NCI-H748 (cell line): Measurements from ENCODE around the gene SDK1.

Source experiments
- DNase-seq: peaks from one replicate; lab custom pipeline; 2025; ENCODE audit not compliant: unreplicated experiment; lab: John Stamatoyannopoulos, UW

Gene SDK1

DNA sequence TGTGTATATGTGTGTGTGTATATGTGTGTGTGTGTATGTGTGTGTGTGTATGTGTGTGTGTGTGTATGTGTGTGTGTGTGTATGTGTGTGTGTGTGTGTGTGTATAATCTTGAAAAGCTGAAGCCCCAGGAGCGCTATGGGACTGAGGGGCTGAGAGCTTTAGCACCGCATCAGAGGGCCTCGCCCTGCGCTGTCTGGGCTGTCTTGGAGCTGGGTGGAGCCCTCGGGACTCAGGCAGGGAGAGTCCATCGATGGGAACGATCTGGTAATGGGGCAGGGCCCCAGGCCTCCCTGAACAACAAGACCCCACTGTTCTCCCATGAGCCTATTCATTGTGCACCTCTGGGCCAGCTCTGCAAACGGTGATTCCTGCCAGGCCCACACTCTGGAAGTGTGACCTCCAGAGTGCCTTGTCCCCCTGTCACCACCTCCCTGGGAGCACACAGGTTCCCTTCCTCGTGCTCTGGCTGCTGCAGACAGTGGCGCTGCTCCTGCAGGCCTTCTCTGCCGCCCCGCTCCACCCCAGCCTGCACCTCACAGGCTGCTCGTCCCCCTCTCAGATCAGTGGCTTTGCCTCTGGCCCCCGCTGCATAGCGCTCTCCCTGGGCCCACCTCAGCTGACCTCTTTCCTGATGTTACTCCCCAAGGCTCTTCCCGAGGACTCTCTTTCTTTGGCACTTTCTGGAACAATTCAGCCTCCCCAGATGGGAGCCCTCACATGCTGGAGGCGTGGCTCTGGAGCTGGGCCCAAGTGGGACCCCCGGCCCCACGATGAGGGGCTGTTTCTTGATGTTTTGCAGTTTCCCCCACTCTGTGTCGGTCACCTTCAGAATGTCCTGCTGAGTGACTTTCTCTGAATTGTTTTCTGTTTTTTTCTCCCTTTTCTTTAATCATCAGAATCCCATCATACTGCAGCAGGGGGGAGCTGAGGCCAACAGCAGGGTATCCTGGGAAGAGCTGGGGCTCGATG, 838.9 kb downstream of the SDK1 start:
- DNase-seq: no peak

- no peak for DNase-seq
Measured at GRCh38 chr7:4140933-4141332, 839.9 kb downstream of the SDK1 start.

DNA sequence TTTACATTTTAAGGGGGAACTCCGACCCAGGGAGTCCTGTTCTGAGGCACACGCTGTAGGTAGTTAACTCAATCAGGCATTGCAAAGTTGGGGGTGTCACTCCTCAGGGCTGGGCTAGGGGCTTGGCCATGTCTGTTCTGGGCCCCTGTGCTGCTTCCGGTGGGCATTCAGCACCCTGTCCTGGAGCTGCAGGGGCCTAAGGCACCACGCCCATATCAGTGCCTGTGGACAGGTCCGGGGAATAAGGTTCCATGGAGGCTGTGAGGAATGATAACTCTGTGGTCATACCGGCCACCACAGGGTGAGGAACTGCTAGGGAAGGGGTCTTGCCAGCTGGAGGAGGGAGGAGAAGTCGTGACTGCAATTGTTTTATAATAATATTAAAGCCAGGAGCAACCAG, 842.0 kb downstream of the SDK1 start:
- no peak for DNase-seq

- no peak for DNase-seq
Measured at GRCh38 chr7:4143511-4144171, 842.6 kb downstream of the SDK1 start.

DNA sequence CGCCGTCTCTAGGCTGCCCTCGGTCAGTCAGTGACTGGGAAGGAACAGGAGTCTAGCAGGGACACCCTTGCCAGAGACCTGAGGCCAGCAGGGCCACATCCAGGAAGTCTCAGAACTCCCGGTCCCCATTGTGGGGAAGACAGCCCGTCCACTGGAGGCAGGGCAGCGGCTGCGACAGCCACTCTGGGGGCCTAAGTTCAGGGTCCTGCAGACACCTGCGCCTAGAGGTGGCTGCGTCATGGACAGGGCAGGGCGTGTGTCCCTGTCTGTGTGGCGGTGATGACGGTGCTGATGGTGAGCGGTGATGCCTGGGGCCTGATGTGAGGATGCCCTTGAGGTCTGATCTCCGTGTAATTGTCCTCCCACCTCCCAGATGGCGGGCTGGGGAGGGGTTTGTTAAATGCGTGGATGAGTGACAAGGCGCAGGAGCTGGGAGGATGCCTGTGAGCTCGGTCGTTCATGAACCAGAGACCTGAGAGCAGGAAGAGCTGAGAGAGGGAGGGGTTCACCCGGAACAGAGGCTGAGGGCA, 843.2 kb downstream of the SDK1 start:
- no peak for DNase-seq

GRCh38 chr7:4144811-4145510, 843.9 kb downstream of the SDK1 start:
- DNase-seq: no peak

GRCh38 chr7:4145576-4145975, 844.5 kb downstream of the SDK1 start:
- no peak for DNase-seq

DNA sequence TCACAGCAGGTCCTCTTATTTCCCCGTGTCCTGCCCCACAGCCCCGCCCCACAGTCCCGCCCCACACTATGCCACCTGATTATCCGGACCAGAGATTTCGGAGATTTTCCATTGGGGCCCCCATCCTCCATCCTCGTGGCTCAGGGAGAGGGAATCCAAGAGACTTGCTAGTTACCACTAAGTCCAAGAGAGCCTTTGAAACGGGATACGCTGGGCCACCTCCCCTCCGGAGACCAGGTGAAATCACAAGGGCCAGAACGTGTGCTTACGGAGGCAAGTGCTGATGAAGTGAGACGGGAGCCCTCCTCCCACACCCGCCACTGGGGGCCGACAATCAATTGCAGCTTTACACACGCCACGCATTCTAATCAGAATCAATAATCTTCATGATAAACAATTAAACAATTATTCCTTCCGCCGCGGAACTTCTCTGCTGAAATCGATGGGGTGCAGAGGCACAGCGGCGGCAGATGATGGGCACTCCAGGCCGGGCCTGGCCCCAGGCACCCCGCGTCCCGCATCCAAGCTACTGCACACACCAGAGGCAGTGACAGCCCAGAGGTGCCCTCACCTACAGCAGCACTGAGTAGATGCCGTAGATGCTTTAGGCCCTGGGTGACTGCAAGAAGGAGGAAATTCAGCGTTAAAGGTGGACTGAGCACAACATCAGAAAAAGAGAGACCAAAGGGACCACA, 847.0 kb downstream of the SDK1 start:
- DNase-seq: peak; percentile 81

- no peak for DNase-seq
Measured at GRCh38 chr7:4149236-4149635, 848.2 kb downstream of the SDK1 start.

DNA sequence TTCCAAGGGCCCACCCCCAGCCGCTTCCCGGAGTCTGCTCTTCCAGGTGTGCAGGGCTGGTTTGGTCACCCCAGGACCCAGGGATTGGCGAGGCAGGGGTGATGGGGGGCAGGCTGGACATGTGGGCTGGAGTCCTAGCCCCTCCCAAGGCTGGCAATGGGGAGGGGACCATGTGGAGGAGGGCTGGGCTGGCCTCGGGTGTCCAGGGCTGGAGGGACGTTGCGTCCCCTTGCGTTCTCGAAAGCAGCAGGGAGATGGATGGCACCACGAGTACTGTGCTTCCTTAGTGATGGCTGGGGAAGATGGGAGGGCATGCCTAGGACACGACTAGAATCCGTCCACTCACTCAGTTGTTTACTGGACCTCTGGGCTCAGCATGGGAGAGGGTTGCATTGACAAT, 848.6 kb downstream of the SDK1 start:
- DNase-seq: no peak

DNA sequence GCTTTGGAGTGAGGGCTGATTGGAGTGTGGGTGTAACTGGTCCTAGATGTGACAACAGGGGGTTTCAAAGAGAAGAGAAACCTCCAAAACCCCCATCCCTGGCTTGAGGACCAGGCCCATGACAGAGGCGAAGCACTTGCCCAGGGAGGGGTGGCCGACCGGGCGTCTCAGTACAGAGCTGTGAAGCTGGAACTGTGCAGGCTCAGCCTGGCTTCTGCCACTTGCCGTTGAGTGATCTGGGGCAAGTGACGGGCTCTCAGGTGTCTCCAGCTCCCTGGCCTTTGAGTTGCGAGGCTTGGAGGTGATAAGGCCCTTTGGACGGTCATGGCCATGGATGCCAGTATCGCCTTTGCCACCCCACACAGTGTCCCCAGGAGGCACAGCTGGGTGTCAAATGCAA, 849.7 kb downstream of the SDK1 start:
- DNase-seq: no peak

GRCh38 chr7:4151524-4151923, 850.5 kb downstream of the SDK1 start:
- DNase-seq: no peak

DNA sequence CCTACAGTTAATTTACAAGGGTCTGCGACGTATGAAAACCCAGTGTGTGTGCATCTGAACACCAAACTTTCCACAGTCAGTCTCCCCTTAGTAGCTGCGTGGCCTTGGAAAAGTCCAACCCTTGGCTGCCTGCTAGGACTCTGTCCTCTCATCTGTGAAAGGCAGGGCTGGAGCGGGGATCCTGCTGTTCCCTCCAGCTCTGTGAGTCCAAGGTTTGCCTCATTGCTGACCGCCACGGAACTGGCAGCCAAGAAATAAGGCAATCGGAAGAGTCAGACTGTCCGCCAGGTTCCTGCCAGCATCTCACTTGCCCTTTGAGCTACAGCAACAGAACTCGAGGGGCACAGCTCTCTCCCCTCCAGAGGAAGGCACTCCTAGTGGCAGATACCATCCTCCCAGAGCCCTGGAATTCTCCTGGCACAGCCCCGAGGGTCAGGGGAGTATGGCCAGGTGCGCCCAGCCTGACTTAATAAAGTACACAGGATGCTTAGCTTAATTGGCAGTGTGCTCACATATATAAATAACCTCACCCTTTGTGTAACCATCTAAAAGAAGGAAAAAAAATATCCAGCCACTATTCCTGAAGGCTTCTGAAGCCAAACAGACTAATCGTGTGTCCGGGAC, 851.0 kb downstream of the SDK1 start:
- DNase-seq: peak; percentile 47

DNA sequence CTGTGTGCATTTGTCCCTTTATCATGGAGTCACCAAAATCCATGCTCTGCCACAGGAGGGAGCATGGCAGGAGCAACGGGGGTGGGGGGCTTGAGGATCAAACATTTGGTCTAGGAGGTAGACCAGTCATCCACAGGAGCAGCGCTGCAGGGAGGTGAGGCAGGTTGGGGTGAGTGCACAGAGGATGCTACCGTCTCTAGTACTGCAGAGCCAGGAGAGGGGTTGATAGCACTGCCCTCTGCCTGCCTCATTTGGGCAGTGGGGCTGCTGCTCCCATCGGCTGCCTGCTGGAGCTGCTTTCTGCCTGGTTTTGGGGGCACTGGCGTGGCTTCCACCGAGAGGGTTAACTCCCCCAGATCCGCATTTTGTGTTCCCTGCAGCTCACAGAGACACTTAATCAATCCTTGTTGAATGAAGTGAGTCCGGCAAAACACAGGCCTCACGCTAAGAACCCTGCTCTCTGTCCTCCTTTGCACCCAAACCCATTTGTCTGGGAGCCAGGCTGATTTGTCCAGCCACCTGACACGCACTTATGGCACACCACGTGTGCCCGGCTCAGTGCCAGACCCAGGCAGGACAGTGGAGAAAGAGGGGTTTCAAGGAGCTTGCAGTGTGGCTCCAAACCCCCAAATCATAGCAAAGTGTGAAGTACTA, 854.0 kb downstream of the SDK1 start:
- no peak for DNase-seq

DNA sequence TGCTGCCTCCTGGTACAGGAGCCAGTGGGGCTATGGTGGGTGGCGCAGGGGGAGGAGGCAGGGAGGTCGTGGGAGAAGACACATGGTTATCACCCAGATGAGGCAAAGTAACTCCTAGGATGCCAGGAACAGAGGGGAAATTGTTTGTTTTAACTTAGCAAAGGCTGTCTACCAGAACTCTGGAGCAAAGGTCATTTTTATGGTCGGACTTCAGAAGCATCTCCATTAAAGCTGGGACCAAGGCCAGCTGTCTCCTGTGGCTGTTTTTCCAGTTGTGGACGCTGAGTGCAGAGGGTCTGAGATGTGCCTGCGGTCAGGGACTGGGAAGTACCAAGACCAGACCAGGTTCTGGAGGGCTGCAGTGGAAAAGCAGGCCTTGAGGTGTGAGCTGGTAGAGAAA, 855.1 kb downstream of the SDK1 start:
- DNase-seq: no peak

DNA sequence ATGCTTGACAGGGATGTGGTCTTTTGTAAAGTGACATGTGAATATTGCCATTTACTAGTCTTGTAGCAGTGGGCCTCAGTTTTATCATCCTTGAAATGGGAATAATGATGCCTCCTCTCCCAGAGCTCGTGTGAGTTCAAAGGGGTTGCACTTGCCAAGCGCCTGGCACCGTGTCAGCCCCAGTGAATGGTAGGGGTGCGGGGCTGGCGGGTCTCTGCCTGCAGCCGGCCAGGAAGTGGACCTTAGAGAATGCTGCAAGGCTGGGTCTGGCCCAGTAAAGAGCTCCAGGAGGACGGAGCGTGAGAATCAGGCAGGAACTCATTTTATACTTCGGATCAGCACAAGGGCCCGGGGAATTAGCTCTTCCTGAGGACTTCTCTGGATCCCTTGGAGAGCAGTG, 856.6 kb downstream of the SDK1 start:
- no peak for DNase-seq

GRCh38 chr7:4158441-4159153, 857.5 kb downstream of the SDK1 start:
- DNase-seq: no peak

DNA sequence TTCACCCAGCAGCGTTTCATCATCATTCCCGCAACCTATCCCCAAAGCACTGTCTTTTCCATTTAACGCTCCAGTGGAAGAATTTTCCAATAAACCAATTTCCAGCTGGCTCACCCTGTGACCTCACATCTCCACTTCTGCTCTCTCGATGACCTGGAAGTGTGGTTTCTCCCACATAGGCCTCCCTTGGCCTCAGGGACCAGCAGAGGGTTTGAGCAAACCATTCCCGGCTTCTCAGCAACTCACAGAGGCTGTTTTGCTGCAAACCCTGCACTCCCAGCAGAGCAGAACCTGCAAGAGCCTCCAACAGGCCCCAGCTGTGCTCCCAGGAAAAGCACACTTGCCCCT, 858.1 kb downstream of the SDK1 start:
- no peak for DNase-seq

- no peak for DNase-seq
Measured at GRCh38 chr7:4159761-4160554, 858.9 kb downstream of the SDK1 start.
